Loucy (cell line): ENCODE measurements around the gene IQSEC2.

ENCODE experiments used
- H2AFZ ChIP-seq: fragments of 200-600 bp; sonication (generic); 2 replicates; pipeline ENCODE4 v1.6.0; 2016; ENCODE audit warnings: antibody characterized with exemption, mild to moderate bottlenecking, low read length, moderate library complexity
- H3F3A ChIP-seq: fragments of 200-600 bp; 2 replicates; pipeline ENCODE4 v1.6.0; 2016; ENCODE audit warnings: antibody characterized with exemption, low read depth, mild to moderate bottlenecking
- H3K27me3 ChIP-seq: fragments of 200-600 bp; sonication (generic); 2 replicates; pipeline ENCODE4 v1.6.1; 2014; ENCODE audit warnings: low read length, mild to moderate bottlenecking; ENCODE audit not compliant: insufficient read depth, poor library complexity, severe bottlenecking
- H3K36me3 ChIP-seq: fragments of 200-600 bp; sonication (generic); 2 replicates; pipeline ENCODE4 v1.6.1; 2016; ENCODE audit warnings: low read length; ENCODE audit not compliant: insufficient read depth
- H3K4me1 ChIP-seq: fragments of 200-600 bp; sonication (generic); 2 replicates; pipeline ENCODE4 v1.5.1; 2014; ENCODE audit warnings: low read length, mild to moderate bottlenecking; ENCODE audit not compliant: insufficient read depth, poor library complexity, severe bottlenecking
- H3K4me2 ChIP-seq: fragments of 200-600 bp; sonication (generic); 2 replicates; pipeline ENCODE4 v1.6.0; 2014; ENCODE audit warnings: antibody characterized with exemption, low read length, low read depth, mild to moderate bottlenecking; ENCODE audit not compliant: poor library complexity, severe bottlenecking
- H3K4me3 ChIP-seq: fragments of 200-600 bp; sonication (generic); 2 replicates; pipeline ENCODE4 v1.5.1; 2014; ENCODE audit warnings: low read length, mild to moderate bottlenecking, mixed read lengths; ENCODE audit not compliant: poor library complexity, severe bottlenecking
- H3K79me2 ChIP-seq: fragments of 200-600 bp; sonication (generic); 2 replicates; pipeline ENCODE4 v1.6.1; 2014; ENCODE audit warnings: low read length; ENCODE audit not compliant: insufficient read depth
- H3K9ac ChIP-seq: fragments of 200-600 bp; sonication (generic); 2 replicates; pipeline ENCODE4 v1.6.0; 2014; ENCODE audit warnings: mild to moderate bottlenecking, low read depth, low read length, moderate library complexity; ENCODE audit not compliant: poor library complexity, severe bottlenecking
- H3K9me2 ChIP-seq: fragments of 200-600 bp; sonication (generic); replicated peaks from 2 replicates; pipeline ENCODE4 v1.6.1; 2016; ENCODE audit warnings: low read depth, low read length, mixed read lengths
- H3K9me3 ChIP-seq: fragments of 200-600 bp; sonication (generic); 2 replicates; pipeline ENCODE4 v1.6.1; 2014; ENCODE audit warnings: mild to moderate bottlenecking, antibody characterized with exemption, low read length, low read depth; ENCODE audit not compliant: insufficient read depth
- H4K20me1 ChIP-seq: fragments of 200-600 bp; sonication (generic); 2 replicates; pipeline ENCODE4 v1.6.0; 2014; ENCODE audit warnings: antibody characterized with exemption, low read length, mild to moderate bottlenecking; ENCODE audit not compliant: insufficient read depth, poor library complexity, severe bottlenecking
- EZH2phosphoT487 ChIP-seq: fragments of 200-600 bp; IDR thresholded peaks from 2 replicates; pipeline ENCODE4 v1.6.1; 2018; ENCODE audit warnings: antibody characterized with exemption, mild to moderate bottlenecking, moderate library complexity, borderline replicate concordance
- TF ChIP-seq, protein P1 (sequence below): fragments of 200-600 bp; sonication (generic); conservative IDR thresholded peaks from 2 replicates; pipeline ENCODE4 v1.5.1; 2014; ENCODE audit warnings: mild to moderate bottlenecking, antibody characterized with exemption, low read length

Gene IQSEC2

DNA sequence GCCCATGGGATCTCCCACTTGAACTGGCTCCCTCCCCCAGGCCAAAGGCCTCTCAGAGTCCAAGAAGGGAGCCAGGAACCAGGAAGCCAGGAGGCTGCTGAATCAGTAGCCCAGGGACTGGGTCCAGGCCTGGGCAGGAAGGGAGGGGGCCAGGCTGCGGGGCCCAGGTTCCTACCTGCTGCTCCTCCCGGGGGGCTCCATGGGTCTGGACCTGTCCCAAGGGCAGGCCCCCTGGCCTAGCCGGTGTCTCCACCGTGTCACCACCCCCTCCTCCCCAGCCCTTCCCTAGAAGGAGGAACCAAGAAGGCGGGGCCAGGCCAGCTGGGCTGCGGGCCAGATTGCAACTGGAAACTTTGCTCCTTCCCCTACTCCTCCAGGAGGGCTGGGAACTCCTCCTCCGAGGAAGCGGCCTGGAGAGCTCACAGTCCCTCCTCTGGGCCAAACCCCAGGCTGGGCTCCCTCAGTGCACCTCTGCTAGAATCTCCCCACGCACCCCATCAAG, at the start of gene IQSEC2:
Gene IQSEC2, minus strand, starts transcription at position 264 of the 502 bp plus-strand sequence.
- no peak within 1 kb of the TSS for H2AFZ ChIP-seq
- H3K4me1 ChIP-seq: peaks cover 7% of the 10 kb centered on the region
- H3K27me3 ChIP-seq: no peaks in the 10 kb centered on the region
- TF ChIP-seq, protein P1, sequence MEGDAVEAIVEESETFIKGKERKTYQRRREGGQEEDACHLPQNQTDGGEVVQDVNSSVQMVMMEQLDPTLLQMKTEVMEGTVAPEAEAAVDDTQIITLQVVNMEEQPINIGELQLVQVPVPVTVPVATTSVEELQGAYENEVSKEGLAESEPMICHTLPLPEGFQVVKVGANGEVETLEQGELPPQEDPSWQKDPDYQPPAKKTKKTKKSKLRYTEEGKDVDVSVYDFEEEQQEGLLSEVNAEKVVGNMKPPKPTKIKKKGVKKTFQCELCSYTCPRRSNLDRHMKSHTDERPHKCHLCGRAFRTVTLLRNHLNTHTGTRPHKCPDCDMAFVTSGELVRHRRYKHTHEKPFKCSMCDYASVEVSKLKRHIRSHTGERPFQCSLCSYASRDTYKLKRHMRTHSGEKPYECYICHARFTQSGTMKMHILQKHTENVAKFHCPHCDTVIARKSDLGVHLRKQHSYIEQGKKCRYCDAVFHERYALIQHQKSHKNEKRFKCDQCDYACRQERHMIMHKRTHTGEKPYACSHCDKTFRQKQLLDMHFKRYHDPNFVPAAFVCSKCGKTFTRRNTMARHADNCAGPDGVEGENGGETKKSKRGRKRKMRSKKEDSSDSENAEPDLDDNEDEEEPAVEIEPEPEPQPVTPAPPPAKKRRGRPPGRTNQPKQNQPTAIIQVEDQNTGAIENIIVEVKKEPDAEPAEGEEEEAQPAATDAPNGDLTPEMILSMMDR: no peak
- TF ChIP-seq EZH2phosphoT487: no peak
- no peaks in the 10 kb centered on the region for H3K9me3 ChIP-seq
- H3F3A ChIP-seq: no peaks in the 10 kb centered on the region
- no peak within 1 kb of the TSS for H3K9ac ChIP-seq
- H3K4me2 ChIP-seq: no peak within 1 kb of the TSS
- no peaks in the 10 kb centered on the region for H3K36me3 ChIP-seq
- H3K9me2 ChIP-seq: no peaks in the 10 kb centered on the region
- H3K4me3 ChIP-seq: no peak within 1 kb of the TSS
- H4K20me1 ChIP-seq: no peaks in the 10 kb centered on the region
- H3K79me2 ChIP-seq: no peaks in the 10 kb centered on the region

DNA sequence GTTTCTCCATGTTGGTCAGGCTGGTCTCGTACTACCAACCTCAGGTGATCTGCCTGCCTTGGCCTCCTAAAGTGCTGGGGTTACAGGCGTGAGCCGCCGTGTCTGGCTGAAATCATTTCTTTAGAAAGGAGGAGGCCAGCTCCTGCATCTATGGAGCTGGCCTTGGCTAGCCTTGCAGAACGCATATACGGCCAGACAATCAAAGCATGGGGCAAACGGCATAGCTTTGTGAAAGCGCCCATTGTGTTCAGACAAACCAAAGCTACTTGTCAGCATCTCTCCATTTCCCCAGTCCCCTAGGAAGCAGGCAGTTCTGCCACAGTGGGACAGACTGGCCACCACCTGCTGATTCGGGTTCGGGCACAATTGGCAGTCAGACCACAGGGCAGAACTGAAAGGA, 48.9 kb upstream of the IQSEC2 start:
- H3K27me3 ChIP-seq: no peaks in the 10 kb centered on the region
- TF ChIP-seq, protein P1: no peak
- no peak for TF ChIP-seq EZH2phosphoT487

DNA sequence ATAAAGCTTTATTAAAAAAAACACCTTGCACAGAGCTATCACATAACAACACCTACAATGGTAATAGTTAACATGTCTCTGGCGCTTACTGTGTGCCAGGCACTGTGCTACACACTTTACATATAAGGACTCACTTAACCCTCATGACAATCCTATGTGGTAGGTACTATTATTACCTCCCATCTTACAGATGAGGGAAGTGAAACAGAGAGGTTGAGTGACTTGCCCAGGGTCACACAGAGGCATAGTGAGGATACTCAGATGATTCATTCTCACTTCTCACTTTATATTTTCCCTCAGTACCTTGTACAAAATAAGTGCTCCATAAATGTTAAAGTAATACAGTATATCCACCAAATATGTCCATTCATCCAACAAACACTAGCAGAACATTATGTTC, 43.4 kb upstream of the IQSEC2 start:
- Histone ChIP-seq H3K4me3 (no peak overlapping the region), H2AFZ (no peak overlapping the region), H3K27me3 (no peaks in the 10 kb centered on the region), H3K79me2 (no peaks in the 10 kb centered on the region), H3K9me3 (no peaks in the 10 kb centered on the region), H3K9me2 (no peaks in the 10 kb centered on the region), H3K4me1 (no peaks in the 10 kb centered on the region), H3K4me2 (no peak overlapping the region), H4K20me1 (no peaks in the 10 kb centered on the region), H3K36me3 (no peaks in the 10 kb centered on the region), H3F3A (no peaks in the 10 kb centered on the region), H3K9ac (no peak overlapping the region)
- TF ChIP-seq EZH2phosphoT487: no peak
- TF ChIP-seq, protein P1: no peak

More for the DNA sequence above, 48.9 kb upstream of the IQSEC2 start:
- Histone ChIP-seq H3K79me2 (no peaks in the 10 kb centered on the region), H3K4me1 (no peaks in the 10 kb centered on the region), H3K9ac (no peak overlapping the region), H3K36me3 (no peaks in the 10 kb centered on the region), H3K9me3 (no peaks in the 10 kb centered on the region), H2AFZ (no peak overlapping the region), H3K4me3 (no peak overlapping the region), H3K4me2 (no peak overlapping the region), H3K9me2 (no peaks in the 10 kb centered on the region), H4K20me1 (no peaks in the 10 kb centered on the region), H3F3A (no peaks in the 10 kb centered on the region)
